Measurements from ENCODE around the gene LBX2.

DNA sequence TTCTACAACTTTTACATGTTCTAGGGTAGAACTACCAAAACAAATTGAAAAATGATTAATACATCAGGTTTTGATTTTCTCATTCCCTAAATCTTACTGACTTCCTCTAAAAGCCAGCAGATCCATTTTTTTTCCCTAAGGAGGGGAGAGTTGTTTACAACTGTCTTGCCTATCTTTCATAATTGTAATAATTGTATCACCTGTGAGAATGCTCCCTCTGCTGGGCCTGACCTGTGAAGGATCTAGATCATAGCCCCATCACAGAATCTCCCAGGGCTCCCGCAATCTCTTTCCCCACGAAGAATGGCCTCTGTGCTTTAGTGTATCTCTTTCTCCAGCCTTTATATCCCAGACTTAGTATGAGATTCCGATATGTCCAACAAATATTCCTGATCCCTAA is 45.2 kb upstream of the LBX2 start:
- TF ChIP-seq, protein P1, sequence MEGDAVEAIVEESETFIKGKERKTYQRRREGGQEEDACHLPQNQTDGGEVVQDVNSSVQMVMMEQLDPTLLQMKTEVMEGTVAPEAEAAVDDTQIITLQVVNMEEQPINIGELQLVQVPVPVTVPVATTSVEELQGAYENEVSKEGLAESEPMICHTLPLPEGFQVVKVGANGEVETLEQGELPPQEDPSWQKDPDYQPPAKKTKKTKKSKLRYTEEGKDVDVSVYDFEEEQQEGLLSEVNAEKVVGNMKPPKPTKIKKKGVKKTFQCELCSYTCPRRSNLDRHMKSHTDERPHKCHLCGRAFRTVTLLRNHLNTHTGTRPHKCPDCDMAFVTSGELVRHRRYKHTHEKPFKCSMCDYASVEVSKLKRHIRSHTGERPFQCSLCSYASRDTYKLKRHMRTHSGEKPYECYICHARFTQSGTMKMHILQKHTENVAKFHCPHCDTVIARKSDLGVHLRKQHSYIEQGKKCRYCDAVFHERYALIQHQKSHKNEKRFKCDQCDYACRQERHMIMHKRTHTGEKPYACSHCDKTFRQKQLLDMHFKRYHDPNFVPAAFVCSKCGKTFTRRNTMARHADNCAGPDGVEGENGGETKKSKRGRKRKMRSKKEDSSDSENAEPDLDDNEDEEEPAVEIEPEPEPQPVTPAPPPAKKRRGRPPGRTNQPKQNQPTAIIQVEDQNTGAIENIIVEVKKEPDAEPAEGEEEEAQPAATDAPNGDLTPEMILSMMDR (IDR thresholded peaks at IDR 0.05) = no peak
- no peak for TF ChIP-seq POLR2A (IDR thresholded peaks at IDR 0.05)

Measured in uterus (tissue), 2 donors.